Amygdala (tissue), 56 donors: ENCODE measurements around the gene LINGO3.

ENCODE experiments used
- DNase-seq, 56 donors: peaks; one replicate each; lab custom pipeline; 2025; lab: John Stamatoyannopoulos, UW

LINGO3 gene

DNA sequence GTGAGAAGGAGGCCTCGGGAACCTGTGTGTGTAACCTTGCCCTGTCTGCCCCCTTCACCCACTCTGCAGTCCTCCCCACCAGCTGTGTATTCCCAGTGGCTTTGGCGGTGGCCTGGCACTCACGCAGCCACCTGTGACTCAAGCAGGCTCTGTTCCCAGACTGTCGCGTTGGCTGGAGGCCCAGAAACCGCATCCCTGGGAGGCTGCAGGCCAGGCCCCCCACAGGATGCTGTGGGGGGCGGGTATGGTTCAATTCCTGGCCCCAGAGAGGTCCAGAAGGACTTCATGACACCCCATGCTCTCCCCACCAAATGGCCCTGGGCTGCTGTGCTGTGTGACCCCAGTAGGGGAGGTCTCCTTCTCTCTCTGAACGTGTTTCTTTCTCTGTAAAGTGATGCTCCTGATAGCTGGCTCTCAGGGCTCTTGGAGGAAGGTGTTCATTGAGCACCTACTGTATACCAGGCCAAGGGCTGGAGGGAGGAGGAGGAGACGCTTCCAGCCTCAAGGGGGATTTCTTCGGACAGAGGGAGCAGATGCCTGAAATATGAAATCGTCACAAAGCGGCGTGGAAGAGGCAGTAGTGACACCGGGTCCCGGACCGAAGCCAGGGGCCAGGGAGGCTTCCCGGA, 1.9 kb upstream of the LINGO3 start:
- DNase-seq = peak in 37 of 56 donors; percentile 6 to 68 (median 46)

DNA sequence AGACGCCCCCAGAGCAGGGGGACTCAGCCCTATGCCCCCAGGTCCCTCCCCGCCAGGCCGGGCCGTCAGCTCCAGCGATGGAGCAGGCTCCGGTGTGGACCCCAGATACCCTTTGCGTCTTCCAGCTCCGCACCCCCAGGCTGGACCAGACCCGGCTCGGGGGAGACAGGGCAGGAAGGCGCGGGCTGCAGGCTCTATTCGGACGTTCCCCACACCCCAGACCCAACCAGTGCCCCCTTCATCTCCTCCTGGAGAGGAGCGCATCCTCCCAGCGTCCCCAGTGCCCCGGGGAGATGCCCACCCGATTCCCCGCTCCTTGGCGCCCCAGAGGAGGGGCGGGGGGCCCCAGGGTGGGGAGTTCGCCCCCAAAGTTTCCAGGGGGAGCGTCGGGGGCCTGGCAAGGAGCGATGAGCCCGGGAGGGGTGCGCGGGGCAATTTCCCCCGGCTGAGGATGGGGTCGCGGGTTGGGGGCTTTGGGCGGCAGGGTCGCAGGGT, 389 bp downstream of the LINGO3 start:
- no peak for DNase-seq

GRCh38 chr19:2306971-2307370, 983 bp downstream of the LINGO3 start:
- DNase-seq = no peak

DNA sequence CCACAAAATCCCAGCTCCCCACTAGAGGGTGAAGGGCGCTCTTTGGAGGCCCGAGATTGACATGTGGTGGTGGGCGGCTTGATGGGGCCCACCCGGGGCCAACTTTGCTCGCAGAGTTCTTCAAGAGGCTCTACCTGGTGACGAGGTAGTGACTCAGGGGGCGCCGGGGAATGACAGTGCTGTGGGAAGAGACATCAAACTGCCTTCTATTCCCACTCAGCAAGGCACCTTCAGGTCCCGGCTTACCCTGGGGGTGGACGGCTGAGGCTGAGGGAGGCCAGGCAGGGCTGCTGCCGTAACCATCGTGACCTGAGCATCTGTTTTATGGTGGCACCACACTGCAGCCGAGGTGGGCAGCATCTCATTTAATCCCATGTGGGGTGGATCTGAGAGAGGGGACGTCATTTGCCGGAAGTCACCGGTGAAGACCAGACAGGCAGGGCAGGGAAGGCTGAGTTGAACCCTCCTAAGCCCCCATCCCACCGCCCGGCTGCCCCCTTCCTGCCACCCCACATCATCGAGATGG, 1.6 kb downstream of the LINGO3 start:
- no peak for DNase-seq

DNA sequence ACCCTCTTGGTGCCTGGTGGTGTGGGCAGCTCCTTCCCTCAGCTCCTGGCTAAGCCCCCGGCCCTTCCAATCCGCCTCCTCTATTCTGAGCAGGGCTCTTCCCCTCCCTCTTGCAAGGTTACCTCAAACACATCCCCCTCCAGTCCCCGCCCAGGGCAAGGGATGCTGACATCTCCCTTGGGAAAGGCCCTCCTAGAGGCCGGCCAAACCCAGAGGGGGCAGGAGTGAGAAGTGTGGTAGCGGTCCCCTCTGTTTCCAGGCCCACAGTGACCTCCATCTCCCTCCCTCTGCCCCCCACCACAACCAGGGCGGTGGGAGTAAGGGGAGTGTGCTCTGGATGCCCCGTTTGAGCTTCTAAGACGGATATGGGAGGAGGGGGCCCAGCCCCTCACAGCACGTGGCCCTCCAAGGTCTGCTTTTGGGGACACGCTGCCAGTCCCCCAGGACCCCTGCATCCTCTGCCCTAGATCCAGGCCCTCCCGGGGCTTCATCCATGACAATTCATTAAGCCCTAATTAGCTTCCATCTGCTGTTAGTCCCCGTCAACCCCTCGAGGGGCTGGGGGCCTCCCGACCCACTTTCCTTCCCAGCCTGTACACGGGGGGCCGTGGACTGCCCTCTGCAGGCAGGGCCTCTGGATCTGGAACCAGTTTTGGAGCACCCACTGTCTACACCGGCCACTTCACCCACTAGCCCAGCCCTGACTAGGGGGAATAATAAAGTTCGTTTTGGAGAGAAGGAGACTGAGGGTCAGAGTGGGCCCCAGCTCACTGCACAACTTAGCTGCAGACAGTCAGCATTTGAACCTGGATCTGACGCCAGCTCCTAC, 2.3 kb downstream of the LINGO3 start:
- no peak for DNase-seq

- DNase-seq = no peak
These were observed 4.6 kb downstream of the LINGO3 start for GRCh38 chr19:2303211-2303798.

- DNase-seq = peak in 12 of 56 donors; percentile 17 to 64 (median 30)
These were observed 5.4 kb downstream of the LINGO3 start for GRCh38 chr19:2302319-2303210.

DNA sequence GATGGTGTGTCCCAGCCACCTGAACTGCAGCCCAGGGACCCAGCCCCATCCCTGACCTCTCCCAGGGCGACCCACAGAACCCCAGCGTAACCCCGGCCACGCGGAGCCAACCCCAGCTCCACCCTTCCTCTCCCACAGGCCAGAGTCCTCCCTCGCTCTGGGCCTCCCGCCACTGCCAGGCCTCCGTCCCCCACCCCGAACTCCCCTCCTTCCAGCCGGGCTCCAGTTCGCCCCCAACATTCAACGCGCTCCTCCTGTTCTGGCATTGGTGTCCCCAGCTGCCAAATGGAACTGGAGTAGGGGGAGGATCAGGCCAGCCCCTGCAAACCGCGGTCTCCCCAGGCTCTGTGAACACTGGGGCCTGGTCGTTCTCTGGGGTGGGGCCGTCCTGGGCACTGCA, 7.4 kb downstream of the LINGO3 start:
- no peak for DNase-seq

- DNase-seq = no peak
These were observed 11.8 kb downstream of the LINGO3 start for GRCh38 chr19:2296141-2296540.

DNA sequence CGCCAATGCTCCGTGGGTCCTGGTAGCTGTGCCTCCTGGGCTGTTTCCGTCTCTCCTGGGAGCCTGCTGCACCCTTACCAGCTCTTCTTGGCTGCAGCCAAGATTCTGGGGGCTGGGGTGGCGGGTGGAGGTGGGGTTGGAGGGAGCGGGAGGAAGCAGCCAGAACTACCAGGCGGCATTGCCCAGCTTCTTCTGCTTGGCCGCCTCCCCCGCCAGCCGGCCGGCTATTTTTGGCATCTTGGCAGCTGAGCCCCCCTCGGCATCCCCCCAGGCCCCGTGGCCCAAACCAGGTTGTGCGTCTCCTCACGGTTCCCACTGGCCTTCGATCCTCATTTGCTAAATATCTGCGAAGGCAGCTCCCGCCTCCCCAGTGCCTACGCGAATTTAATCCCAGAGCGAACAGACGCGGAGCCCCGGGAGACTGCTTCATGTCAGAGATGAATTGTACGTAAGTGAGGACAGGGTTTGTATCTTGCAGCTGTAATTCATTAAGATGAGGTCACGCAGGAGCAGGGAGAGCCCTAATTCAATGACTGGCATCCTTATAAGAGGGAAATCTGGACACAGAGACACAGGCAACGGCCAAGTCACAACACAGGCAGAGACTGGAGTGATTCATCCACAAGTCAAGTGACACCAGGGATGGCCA, 13.1 kb downstream of the LINGO3 start:
- DNase-seq = peak in 41 of 56 donors; percentile 15 to 75 (median 50)

GRCh38 chr19:2291185-2291751, 16.7 kb downstream of the LINGO3 start:
- peak in 1 of 56 donors; percentile 28 for DNase-seq

DNA sequence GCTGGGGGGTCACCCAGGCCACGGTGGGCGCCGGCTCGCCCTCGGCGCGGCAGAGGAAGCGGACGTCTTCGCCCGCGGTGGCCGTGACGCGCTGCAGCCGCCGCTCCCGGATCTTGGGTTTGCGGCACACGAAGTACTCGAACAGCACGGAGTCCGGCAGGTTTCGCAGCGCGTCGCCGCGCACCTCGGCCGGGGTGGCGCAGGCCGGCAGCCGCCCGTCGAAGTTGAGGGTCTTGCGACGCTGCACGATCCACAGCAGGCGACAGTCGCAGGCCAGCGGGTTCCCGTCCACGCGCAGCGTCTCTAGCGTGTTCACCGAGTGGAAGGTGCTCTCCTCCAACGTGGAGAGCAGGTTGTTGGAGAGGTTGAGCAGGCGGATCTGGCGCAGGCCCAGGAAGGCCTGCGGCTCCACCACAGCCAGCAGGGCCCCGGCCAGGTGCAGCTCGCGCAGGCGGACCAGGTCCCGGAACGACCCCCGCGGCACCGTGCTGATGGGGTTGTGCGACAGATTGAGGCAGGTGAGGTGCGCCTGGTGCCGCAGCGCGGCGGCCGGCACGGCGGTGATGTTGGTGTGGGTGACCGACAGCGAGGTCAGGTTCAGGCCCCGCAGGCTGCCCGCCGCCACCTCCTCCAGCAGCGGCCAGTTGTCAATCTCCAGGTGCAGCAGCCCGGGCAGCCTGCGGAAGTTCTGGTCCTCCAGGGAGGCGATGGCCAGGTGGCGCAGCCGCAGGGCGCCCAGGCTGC, 17.3 kb downstream of the LINGO3 start:
- no peak for DNase-seq

DNA sequence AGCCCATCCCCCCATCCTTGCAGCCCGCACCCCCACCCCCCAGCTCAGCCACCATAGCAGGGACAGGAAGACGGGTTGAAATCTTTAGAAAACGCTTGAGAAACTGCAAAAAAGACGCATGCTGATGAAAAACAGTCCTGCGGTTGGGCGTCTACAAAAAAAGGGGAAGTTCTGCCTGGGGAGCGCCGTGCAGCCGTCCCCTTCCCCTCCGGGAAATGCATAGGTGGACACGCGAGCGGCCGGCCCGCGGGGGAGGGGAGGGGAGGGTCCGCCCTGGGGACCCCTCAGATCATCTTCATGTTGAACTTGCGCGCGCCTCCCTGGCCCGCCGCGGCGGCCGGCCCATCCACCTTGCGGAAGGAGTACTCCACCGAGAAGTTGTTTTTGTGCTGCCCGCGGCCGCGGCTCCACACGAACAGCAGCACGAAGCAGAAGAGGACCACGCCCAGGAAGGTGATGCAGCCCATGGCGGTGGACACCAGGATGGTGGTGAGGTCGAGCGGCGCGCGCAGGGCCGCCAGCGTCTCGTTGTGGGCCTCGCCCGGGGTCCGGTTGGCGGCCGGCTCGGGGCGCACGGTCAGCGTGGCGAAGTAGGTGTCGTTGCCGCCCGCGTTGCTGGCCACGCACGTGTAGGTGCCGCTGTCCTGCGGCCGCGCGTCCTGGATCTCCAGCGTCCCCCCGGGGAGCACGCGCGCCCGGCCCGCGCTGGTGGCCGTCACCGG, 18.1 kb downstream of the LINGO3 start:
- peak in 2 of 56 donors; percentile 23 to 40 for DNase-seq

- DNase-seq = no peak
These were observed 18.9 kb downstream of the LINGO3 start for GRCh38 chr19:2288818-2289713.

GRCh38 chr19:2288338-2288817, 19.6 kb downstream of the LINGO3 start:
- DNase-seq = no peak

GRCh38 chr19:2287585-2288337, 20.2 kb downstream of the LINGO3 start:
- DNase-seq = no peak
